GM12878 (cell line): ENCODE measurements around the gene SUMF1. TPM values are rescaled to one million over a fixed set of nuclear protein-coding genes. Genes with fewer than 3 reads are reported as not detected.

ENCODE experiments used
- EP300 ChIP-seq, 2 experiments: fragments of 150-350 bp in 1 of 2; IDR thresholded peaks; 2 replicates each; pipeline ENCODE4 v1.6.1; 2011 to 2012; ENCODE audit warnings: low read depth in 2 of 2, low read length in 2 of 2, borderline replicate concordance in 1 of 2, improper control_type of control experiment in 1 of 2, inconsistent platforms in 1 of 2; ENCODE audit not compliant: control insufficient read depth in 1 of 2
- GATAD2B ChIP-seq: fragments of 450-650 bp; conservative IDR thresholded peaks from 2 replicates; pipeline ENCODE4 v1.6.1; 2017; ENCODE audit warnings: low read depth, mild to moderate bottlenecking, moderate library complexity
- IKZF1 ChIP-seq: fragments of 450-650 bp; conservative IDR thresholded peaks from 2 replicates; pipeline ENCODE4 v1.6.1; 2017; ENCODE audit warnings: antibody characterized with exemption, mild to moderate bottlenecking
- MEF2A ChIP-seq: IDR thresholded peaks from 2 replicates; pipeline ENCODE4 v1.6.1; 2011; ENCODE audit warnings: low read depth, mild to moderate bottlenecking, low read length, moderate library complexity; ENCODE audit not compliant: insufficient read depth
- MEF2B ChIP-seq: fragments of 450-650 bp; IDR thresholded peaks from 2 replicates; pipeline ENCODE4 v1.6.1; 2018; ENCODE audit warnings: mild to moderate bottlenecking, moderate library complexity; ENCODE audit not compliant: partially characterized antibody, poor library complexity, severe bottlenecking
- PKNOX1 ChIP-seq: fragments of 450-650 bp; IDR thresholded peaks from 2 replicates; pipeline ENCODE4 v1.6.1; 2016; ENCODE audit warnings: mild to moderate bottlenecking
- RUNX3 ChIP-seq: IDR thresholded peaks from 2 replicates; pipeline ENCODE4 v1.6.1; 2012; ENCODE audit warnings: low read length, inconsistent platforms
- TCF12 ChIP-seq: IDR thresholded peaks from 2 replicates; pipeline ENCODE4 v1.6.1; 2011; ENCODE audit warnings: low read depth, mild to moderate bottlenecking, low read length
- YBX1 ChIP-seq: fragments of 450-650 bp; IDR thresholded peaks from 2 replicates; pipeline ENCODE4 v1.6.1; 2016; ENCODE audit warnings: antibody characterized with exemption
- ZSCAN29 ChIP-seq: fragments of 450-650 bp; IDR thresholded peaks from 2 replicates; pipeline ENCODE4 v1.6.1; 2017; ENCODE audit warnings: mild to moderate bottlenecking, moderate library complexity
- polyA plus RNA-seq, 11 experiments: library from polyadenylated mRNA; depleted of rRNA in 4 of 11; unstranded in 6 of 11; stranded (reverse) in 5 of 11; fragments of >200 nt; fragmentation: Nextera tagmentation in 4 of 11; fragmentation: Illumina TruSeq in 1 of 11; extraction: Ambion mirVana in 4 of 11; extraction: Trizol in 1 of 11; gene quantifications; 1 replicate in 1 of 11; 2 replicates in 10 of 11; pipeline versions ENCODE4 v1.2.1 to v1.2.3, GENCODE V29; 2011 to 2016; ENCODE audit warnings: inconsistent platforms in 2 of 11, missing spikeins in 2 of 11, low read depth in 1 of 11
- total RNA-seq, 4 experiments: library from RNA; depleted of rRNA in 3 of 4; stranded (reverse); fragments of >200 nt in 3 of 4; fragmentation: Illumina TruSeq in 1 of 4; extraction: Trizol in 1 of 4; gene quantifications; 2 replicates each; pipeline versions ENCODE4 v1.2.1 to v1.2.3, GENCODE V29; 2013 to 2021
- TF ChIP-seq, protein P1 (sequence below): IDR thresholded peaks from 2 replicates; pipeline ENCODE4 v1.6.1; 2012; ENCODE audit warnings: improper control_type of control experiment, low read depth, low read length; ENCODE audit not compliant: insufficient replicate concordance
- TF ChIP-seq, protein P2 (sequence below): IDR thresholded peaks from 2 replicates; pipeline ENCODE4 v1.6.1; 2011; ENCODE audit warnings: borderline replicate concordance, low read depth, mild to moderate bottlenecking, moderate library complexity, mixed read lengths, low read length; ENCODE audit not compliant: insufficient read depth; ENCODE audit errors: extremely low read length
- TF ChIP-seq, protein P3 (sequence below): fragments of 450-650 bp; formaldehyde crosslinking; IDR thresholded peaks from 2 replicates; pipeline ENCODE4 v1.5.0; 2022; ENCODE audit warnings: mild to moderate bottlenecking, missing genetic modification characterization
- TF ChIP-seq, protein P4 (sequence below): fragments of 450-650 bp; formaldehyde crosslinking; IDR thresholded peaks from 2 replicates; pipeline ENCODE4 v1.4.0; 2022; ENCODE audit warnings: mild to moderate bottlenecking, moderate library complexity

Gene SUMF1
- total and polyA plus RNA-seq, 10 of the 15 experiments (the other 5 are each of a cell fraction or from before 2014, with no cell fraction given), result 3.2 to 14.3 (median 8.5) TPM

GRCh38 chr3:4426782-4427344, 40.2 kb downstream of the SUMF1 start (continued):
- TF ChIP-seq, protein P1, sequence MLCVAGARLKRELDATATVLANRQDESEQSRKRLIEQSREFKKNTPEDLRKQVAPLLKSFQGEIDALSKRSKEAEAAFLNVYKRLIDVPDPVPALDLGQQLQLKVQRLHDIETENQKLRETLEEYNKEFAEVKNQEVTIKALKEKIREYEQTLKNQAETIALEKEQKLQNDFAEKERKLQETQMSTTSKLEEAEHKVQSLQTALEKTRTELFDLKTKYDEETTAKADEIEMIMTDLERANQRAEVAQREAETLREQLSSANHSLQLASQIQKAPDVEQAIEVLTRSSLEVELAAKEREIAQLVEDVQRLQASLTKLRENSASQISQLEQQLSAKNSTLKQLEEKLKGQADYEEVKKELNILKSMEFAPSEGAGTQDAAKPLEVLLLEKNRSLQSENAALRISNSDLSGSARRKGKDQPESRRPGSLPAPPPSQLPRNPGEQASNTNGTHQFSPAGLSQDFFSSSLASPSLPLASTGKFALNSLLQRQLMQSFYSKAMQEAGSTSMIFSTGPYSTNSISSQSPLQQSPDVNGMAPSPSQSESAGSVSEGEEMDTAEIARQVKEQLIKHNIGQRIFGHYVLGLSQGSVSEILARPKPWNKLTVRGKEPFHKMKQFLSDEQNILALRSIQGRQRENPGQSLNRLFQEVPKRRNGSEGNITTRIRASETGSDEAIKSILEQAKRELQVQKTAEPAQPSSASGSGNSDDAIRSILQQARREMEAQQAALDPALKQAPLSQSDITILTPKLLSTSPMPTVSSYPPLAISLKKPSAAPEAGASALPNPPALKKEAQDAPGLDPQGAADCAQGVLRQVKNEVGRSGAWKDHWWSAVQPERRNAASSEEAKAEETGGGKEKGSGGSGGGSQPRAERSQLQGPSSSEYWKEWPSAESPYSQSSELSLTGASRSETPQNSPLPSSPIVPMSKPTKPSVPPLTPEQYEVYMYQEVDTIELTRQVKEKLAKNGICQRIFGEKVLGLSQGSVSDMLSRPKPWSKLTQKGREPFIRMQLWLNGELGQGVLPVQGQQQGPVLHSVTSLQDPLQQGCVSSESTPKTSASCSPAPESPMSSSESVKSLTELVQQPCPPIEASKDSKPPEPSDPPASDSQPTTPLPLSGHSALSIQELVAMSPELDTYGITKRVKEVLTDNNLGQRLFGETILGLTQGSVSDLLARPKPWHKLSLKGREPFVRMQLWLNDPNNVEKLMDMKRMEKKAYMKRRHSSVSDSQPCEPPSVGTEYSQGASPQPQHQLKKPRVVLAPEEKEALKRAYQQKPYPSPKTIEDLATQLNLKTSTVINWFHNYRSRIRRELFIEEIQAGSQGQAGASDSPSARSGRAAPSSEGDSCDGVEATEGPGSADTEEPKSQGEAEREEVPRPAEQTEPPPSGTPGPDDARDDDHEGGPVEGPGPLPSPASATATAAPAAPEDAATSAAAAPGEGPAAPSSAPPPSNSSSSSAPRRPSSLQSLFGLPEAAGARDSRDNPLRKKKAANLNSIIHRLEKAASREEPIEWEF, result peak; percentile 81
- TF ChIP-seq EP300 (IDR thresholded peaks at IDR 0.05; ENCODE audit: borderline replicate concordance in 1 of 2, control insufficient read depth in 1 of 2, low read depth in 2 of 2, low read length in 2 of 2), result peak in 1 of 2 experiments; percentile 68; a peak in 1 of 4 replicates
- TF ChIP-seq TCF12, result peak; percentile 60; the same call in 1 of the 2 replicates
- TF ChIP-seq, protein P2, sequence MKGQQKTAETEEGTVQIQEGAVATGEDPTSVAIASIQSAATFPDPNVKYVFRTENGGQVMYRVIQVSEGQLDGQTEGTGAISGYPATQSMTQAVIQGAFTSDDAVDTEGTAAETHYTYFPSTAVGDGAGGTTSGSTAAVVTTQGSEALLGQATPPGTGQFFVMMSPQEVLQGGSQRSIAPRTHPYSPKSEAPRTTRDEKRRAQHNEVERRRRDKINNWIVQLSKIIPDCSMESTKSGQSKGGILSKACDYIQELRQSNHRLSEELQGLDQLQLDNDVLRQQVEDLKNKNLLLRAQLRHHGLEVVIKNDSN, result no peak
- TF ChIP-seq IKZF1, result peak; percentile 74; the same call in 1 of the 2 replicates
- TF ChIP-seq YBX1, result peak; percentile 71; the same call in 1 of the 2 replicates
- TF ChIP-seq, protein P3, sequence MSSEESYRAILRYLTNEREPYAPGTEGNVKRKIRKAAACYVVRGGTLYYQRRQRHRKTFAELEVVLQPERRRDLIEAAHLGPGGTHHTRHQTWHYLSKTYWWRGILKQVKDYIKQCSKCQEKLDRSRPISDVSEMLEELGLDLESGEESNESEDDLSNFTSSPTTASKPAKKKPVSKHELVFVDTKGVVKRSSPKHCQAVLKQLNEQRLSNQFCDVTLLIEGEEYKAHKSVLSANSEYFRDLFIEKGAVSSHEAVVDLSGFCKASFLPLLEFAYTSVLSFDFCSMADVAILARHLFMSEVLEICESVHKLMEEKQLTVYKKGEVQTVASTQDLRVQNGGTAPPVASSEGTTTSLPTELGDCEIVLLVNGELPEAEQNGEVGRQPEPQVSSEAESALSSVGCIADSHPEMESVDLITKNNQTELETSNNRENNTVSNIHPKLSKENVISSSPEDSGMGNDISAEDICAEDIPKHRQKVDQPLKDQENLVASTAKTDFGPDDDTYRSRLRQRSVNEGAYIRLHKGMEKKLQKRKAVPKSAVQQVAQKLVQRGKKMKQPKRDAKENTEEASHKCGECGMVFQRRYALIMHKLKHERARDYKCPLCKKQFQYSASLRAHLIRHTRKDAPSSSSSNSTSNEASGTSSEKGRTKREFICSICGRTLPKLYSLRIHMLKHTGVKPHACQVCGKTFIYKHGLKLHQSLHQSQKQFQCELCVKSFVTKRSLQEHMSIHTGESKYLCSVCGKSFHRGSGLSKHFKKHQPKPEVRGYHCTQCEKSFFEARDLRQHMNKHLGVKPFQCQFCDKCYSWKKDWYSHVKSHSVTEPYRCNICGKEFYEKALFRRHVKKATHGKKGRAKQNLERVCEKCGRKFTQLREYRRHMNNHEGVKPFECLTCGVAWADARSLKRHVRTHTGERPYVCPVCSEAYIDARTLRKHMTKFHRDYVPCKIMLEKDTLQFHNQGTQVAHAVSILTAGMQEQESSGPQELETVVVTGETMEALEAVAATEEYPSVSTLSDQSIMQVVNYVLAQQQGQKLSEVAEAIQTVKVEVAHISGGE (CRISPR knock-in tag), result no peak
- TF ChIP-seq ZSCAN29, result no peak
- TF ChIP-seq RUNX3, result peak; percentile 67
- TF ChIP-seq, protein P4, sequence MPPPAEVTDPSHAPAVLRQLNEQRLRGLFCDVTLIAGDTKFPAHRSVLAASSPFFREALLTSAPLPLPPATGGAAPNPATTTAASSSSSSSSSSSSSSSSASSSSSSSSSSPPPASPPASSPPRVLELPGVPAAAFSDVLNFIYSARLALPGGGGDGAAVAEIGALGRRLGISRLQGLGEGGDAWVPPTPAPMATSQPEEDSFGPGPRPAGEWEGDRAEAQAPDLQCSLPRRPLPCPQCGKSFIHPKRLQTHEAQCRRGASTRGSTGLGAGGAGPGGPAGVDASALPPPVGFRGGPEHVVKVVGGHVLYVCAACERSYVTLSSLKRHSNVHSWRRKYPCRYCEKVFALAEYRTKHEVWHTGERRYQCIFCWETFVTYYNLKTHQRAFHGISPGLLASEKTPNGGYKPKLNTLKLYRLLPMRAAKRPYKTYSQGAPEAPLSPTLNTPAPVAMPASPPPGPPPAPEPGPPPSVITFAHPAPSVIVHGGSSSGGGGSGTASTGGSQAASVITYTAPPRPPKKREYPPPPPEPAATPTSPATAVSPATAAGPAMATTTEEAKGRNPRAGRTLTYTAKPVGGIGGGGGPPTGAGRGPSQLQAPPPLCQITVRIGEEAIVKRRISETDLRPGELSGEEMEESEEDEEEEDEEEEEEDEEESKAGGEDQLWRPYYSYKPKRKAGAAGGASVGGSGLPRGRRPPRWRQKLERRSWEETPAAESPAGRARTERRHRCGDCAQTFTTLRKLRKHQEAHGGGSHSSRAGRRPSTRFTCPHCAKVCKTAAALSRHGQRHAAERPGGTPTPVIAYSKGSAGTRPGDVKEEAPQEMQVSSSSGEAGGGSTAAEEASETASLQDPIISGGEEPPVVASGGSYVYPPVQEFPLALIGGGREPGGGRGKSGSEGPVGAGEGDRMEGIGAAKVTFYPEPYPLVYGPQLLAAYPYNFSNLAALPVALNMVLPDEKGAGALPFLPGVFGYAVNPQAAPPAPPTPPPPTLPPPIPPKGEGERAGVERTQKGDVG (CRISPR knock-in tag), result no peak
- TF ChIP-seq PKNOX1, result peak; percentile 84
- TF ChIP-seq MEF2A, result peak; percentile 31; the same call in 1 of the 2 replicates
- peak; percentile 99 for TF ChIP-seq MEF2B
- 0 out of 2 replicates have a peak, but pooled peaks have one; percentile 49 for TF ChIP-seq GATAD2B
